Measurements from ENCODE around the gene DIDO1.
A peak's percentile ranks its signal among the peaks of the same experiment; 100 is the strongest.

- TF ChIP-seq POLR2AphosphoS5 (IDR thresholded peaks at IDR 0.05; ENCODE audit: low read depth, low read length) (peak; percentile 67; the same call in 1 of the 2 replicates), TAF1 (IDR thresholded peaks at IDR 0.05; ENCODE audit: borderline replicate concordance, insufficient read depth, low read length) (peak; percentile 52; the same call in 1 of the 2 replicates), REST (IDR thresholded peaks at IDR 0.05; ENCODE audit: insufficient read depth in 1 of 2, low read depth in 2 of 2, low read length in 2 of 2) (no peak), SIN3A (IDR thresholded peaks at IDR 0.05; ENCODE audit: borderline replicate concordance, insufficient read depth, low read length) (no peak)
Measured at GRCh38 chr20:62926229-62927127, at the start of gene DIDO1.
